ENCODE results near the gene PRIM2.
"Not testable (repeated sequence)": the region's sequence is repeated elsewhere in the genome, so short reads cannot be mapped to it uniquely, and the experiment has no call there.

Gene PRIM2

GRCh38 chr6:57515171-57515570, 197.7 kb downstream of the PRIM2 start:
- DNase-seq, result not testable (repeated sequence)

GRCh38 chr6:57515845-57516244, 198.4 kb downstream of the PRIM2 start:
- DNase-seq, result not testable (repeated sequence)

GRCh38 chr6:57516776-57517175, 199.3 kb downstream of the PRIM2 start:
- DNase-seq, result not testable (repeated sequence)

- not testable (repeated sequence) for DNase-seq
These were observed 201.8 kb downstream of the PRIM2 start for GRCh38 chr6:57519198-57519597.

- not testable (repeated sequence) for DNase-seq
These were observed 203.7 kb downstream of the PRIM2 start for GRCh38 chr6:57521085-57521484.

GRCh38 chr6:57523221-57523620, 205.8 kb downstream of the PRIM2 start:
- not testable (repeated sequence) for DNase-seq

- not testable (repeated sequence) for DNase-seq
These were observed 212.3 kb downstream of the PRIM2 start for GRCh38 chr6:57529755-57530154.

- DNase-seq, result not testable (repeated sequence)
These were observed 215.2 kb downstream of the PRIM2 start for GRCh38 chr6:57532660-57533059.

GRCh38 chr6:57535121-57535520, 217.7 kb downstream of the PRIM2 start:
- DNase-seq, result not testable (repeated sequence)

- DNase-seq, result peak; percentile 1
These were observed 218.6 kb downstream of the PRIM2 start for GRCh38 chr6:57535994-57536393.

GRCh38 chr6:57537916-57538315, 220.5 kb downstream of the PRIM2 start:
- not testable (repeated sequence) for DNase-seq

GRCh38 chr6:57551961-57552360, 234.5 kb downstream of the PRIM2 start:
- DNase-seq, result not testable (repeated sequence)

GRCh38 chr6:57557855-57558254, 240.4 kb downstream of the PRIM2 start:
- not testable (repeated sequence) for DNase-seq

- DNase-seq, result not testable (repeated sequence)
These were observed 241.7 kb downstream of the PRIM2 start for GRCh38 chr6:57559170-57559569.

- DNase-seq, result not testable (repeated sequence)
These were observed 244.8 kb downstream of the PRIM2 start for GRCh38 chr6:57562233-57562632.

GRCh38 chr6:57572119-57572518, 254.7 kb downstream of the PRIM2 start:
- DNase-seq, result peak; percentile 5

- not testable (repeated sequence) for DNase-seq
These were observed 255.4 kb downstream of the PRIM2 start for GRCh38 chr6:57572844-57573243.

- DNase-seq, result not testable (repeated sequence)
These were observed 259.6 kb downstream of the PRIM2 start for GRCh38 chr6:57577023-57577422.

- DNase-seq, result not testable (repeated sequence)
These were observed 262.1 kb downstream of the PRIM2 start for GRCh38 chr6:57579489-57579888.

- DNase-seq, result not testable (repeated sequence)
These were observed 264.2 kb downstream of the PRIM2 start for GRCh38 chr6:57581586-57581985.

GRCh38 chr6:57601105-57601504, 283.7 kb downstream of the PRIM2 start:
- not testable (repeated sequence) for DNase-seq

- not testable (repeated sequence) for DNase-seq
These were observed 287.9 kb downstream of the PRIM2 start for GRCh38 chr6:57605303-57605702.

- DNase-seq, result not testable (repeated sequence)
These were observed 288.9 kb downstream of the PRIM2 start for GRCh38 chr6:57606331-57606730.

- not testable (repeated sequence) for DNase-seq
These were observed 293.2 kb downstream of the PRIM2 start for GRCh38 chr6:57610612-57611011.

- not testable (repeated sequence) for DNase-seq
These were observed 301.5 kb downstream of the PRIM2 start for GRCh38 chr6:57618959-57619358.

All from NCI-H2081 treated with DMSO at 0.1 percent for 48 hours (cell line).